ENCODE measurements around the gene IL17RE.

- TF ChIP-seq POLR2AphosphoS5 (IDR thresholded peaks at IDR 0.05) (no peak), CTCF (IDR thresholded peaks at IDR 0.05) (no peak), EP300 (IDR thresholded peaks at IDR 0.05) (no peak), POLR2A (IDR thresholded peaks at IDR 0.05) (no peak)
Measured at GRCh38 chr3:9903904-9904303, 1.3 kb downstream of the IL17RE start.
